A549 (cell line): Measurements from ENCODE around the gene CCDC57. TPM values are rescaled to one million over a fixed set of nuclear protein-coding genes. Genes with fewer than 3 reads are reported as not detected.
A peak's percentile ranks its signal among the peaks of the same experiment; 100 is the strongest.

ENCODE experiments used
- ATAC-seq, 2 experiments: fragments of 200-7000 bp in 1 of 2; fragments of >200 bp in 1 of 2; cut with Nextera tagmentation in 1 of 2; cut with Tn5 transposase in 1 of 2; 3 replicates each; pipeline versions ENCODE4 v1.8.0 to v1.9.1; 2018 to 2020; ENCODE audit warnings: mild to moderate bottlenecking in 1 of 2, moderate library complexity in 1 of 2
- CTCF ChIA-PET: fragments of 300-600 bp; sonication (Branson Sonifier 250); formaldehyde crosslinking; extraction: SDS; loops from one replicate; lab custom pipeline; 2021; ENCODE audit warnings: antibody characterized with exemption, inconsistent platforms; lab: Yijun Ruan, JAX
- POLR2A ChIA-PET: fragments of 350-600 bp; formaldehyde crosslinking; extraction: SDS; loops from one replicate; lab custom pipeline; 2021; ENCODE audit warnings: antibody characterized with exemption, inconsistent platforms; lab: Yijun Ruan, JAX
- DNase-seq, 2 experiments: peaks; one replicate each; pipeline versions ENCODE4 v3.0.0 to v3.0.0-alpha.2; 2011 to 2016; ENCODE audit warnings: low read depth in 1 of 2, low spot score in 1 of 2
- FAIRE-seq: peaks from 2 replicates; lab custom pipeline; 2011; peaks lifted over from hg19 to GRCh38; lab: Jason Lieb, UNC
- H3K27ac ChIP-seq, 2 experiments: fragments of >200 bp; sonication (Bioruptor Twin); formaldehyde crosslinking; 3 replicates each; pipeline ENCODE4 v1.5.1; 2016 to 2017
- H3K4me1 ChIP-seq: fragments of >200 bp; sonication (Bioruptor Twin); formaldehyde crosslinking; 3 replicates; pipeline ENCODE4 v1.6.1; 2016
- H3K4me2 ChIP-seq: fragments of >200 bp; sonication (Bioruptor Twin); formaldehyde crosslinking; 3 replicates; pipeline ENCODE4 v1.6.1; 2016
- H3K4me3 ChIP-seq: fragments of >200 bp; sonication (Bioruptor Twin); formaldehyde crosslinking; 3 replicates; pipeline ENCODE4 v1.5.1; 2016
- H3K9me3 ChIP-seq: fragments of >200 bp; sonication (Bioruptor Twin); formaldehyde crosslinking; 3 replicates; pipeline ENCODE4 v1.6.1; 2016
- ATOH8 ChIP-seq: fragments of 250-450 bp; sonication (Bioruptor Pico); IDR thresholded peaks from 2 replicates; pipeline ENCODE4 v1.5.0; 2020; ENCODE audit warnings: low read depth, mild to moderate bottlenecking, moderate library complexity
- BCL3 ChIP-seq: fragments of >200 bp; sonication (Bioruptor Twin); formaldehyde crosslinking; IDR thresholded peaks from 3 replicates; pipeline ENCODE4 v1.6.1; 2016
- CBX8 ChIP-seq: fragments of 200-600 bp; sonication (generic); IDR thresholded peaks from 2 replicates; pipeline ENCODE4 v1.6.1; 2016
- CEBPB ChIP-seq, 2 experiments: fragments of >200 bp in 1 of 2; sonication (Bioruptor Twin) in 1 of 2; formaldehyde crosslinking in 1 of 2; IDR thresholded peaks; 2 replicates each; pipeline ENCODE4 v1.6.1; 2012 to 2016
- FOXS1 ChIP-seq: fragments of 250-450 bp; sonication (Bioruptor Pico); IDR thresholded peaks from 2 replicates; pipeline ENCODE4 v1.5.0; 2020; ENCODE audit warnings: mild to moderate bottlenecking, moderate library complexity
- GATA3 ChIP-seq: IDR thresholded peaks from 2 replicates; pipeline ENCODE4 v1.6.1; 2012; ENCODE audit warnings: borderline replicate concordance
- HES2 ChIP-seq: fragments of >200 bp; sonication (Bioruptor Twin); formaldehyde crosslinking; IDR thresholded peaks from 2 replicates; pipeline ENCODE4 v1.6.1; 2016
- HOXA7 ChIP-seq: fragments of 250-450 bp; sonication (Bioruptor Pico); IDR thresholded peaks from 2 replicates; pipeline ENCODE4 v1.5.0; 2020; ENCODE audit warnings: mild to moderate bottlenecking, moderate library complexity
- HOXB5 ChIP-seq: fragments of 250-450 bp; sonication (Bioruptor Pico); IDR thresholded peaks from 2 replicates; pipeline ENCODE4 v1.5.0; 2020; ENCODE audit warnings: mild to moderate bottlenecking, moderate library complexity
- KDM1A ChIP-seq: fragments of 200-600 bp; sonication (generic); IDR thresholded peaks from 2 replicates; pipeline ENCODE4 v1.6.1; 2016; ENCODE audit warnings: low read depth, mild to moderate bottlenecking
- MAFK ChIP-seq: fragments of 450-650 bp; IDR thresholded peaks from 2 replicates; pipeline ENCODE4 v1.6.1; 2014; ENCODE audit not compliant: partially characterized antibody
- MAZ ChIP-seq: fragments of 150-350 bp; IDR thresholded peaks from 2 replicates; pipeline ENCODE4 v1.6.1; 2014; ENCODE audit warnings: antibody characterized with exemption, low read depth, low read length, borderline replicate concordance
- MYC ChIP-seq: IDR thresholded peaks from 2 replicates; pipeline ENCODE4 v1.6.1; 2012; ENCODE audit warnings: mild to moderate bottlenecking, inconsistent platforms, low read length, improper control_type of control experiment, borderline replicate concordance
- NFE2L2 ChIP-seq: fragments of 150-350 bp; conservative IDR thresholded peaks from 2 replicates; pipeline ENCODE4 v1.6.1; 2014; ENCODE audit warnings: low read length
- PBX3 ChIP-seq: IDR thresholded peaks from 2 replicates; pipeline ENCODE4 v1.6.1; 2012
- PHF8 ChIP-seq: fragments of 200-600 bp; sonication (generic); IDR thresholded peaks from 2 replicates; pipeline ENCODE4 v1.6.1; 2016; ENCODE audit warnings: low read depth, mild to moderate bottlenecking, antibody characterized with exemption, moderate library complexity, borderline replicate concordance
- POLR2AphosphoS2 ChIP-seq: conservative IDR thresholded peaks from 2 replicates; pipeline ENCODE4 v1.6.1; 2012; ENCODE audit warnings: low read length, improper control_type of control experiment, inconsistent platforms
- RAD21 ChIP-seq, 2 experiments: fragments of >200 bp in 1 of 2; sonication (Bioruptor Twin) in 1 of 2; formaldehyde crosslinking in 1 of 2; IDR thresholded peaks in 1 of 2; conservative IDR thresholded peaks in 1 of 2; 2 replicates in 1 of 2; 3 replicates in 1 of 2; pipeline ENCODE4 v1.6.1; 2012 to 2018; ENCODE audit warnings: inconsistent platforms in 1 of 2
- RARB ChIP-seq: fragments of 250-450 bp; sonication (Bioruptor Pico); IDR thresholded peaks from 2 replicates; pipeline ENCODE4 v1.8.0; 2021; ENCODE audit warnings: mild to moderate bottlenecking, moderate library complexity
- REST ChIP-seq: fragments of 200-600 bp; sonication (generic); IDR thresholded peaks from 2 replicates; pipeline ENCODE4 v1.6.1; 2016; ENCODE audit warnings: antibody characterized with exemption, mild to moderate bottlenecking, moderate library complexity
- SREBF2 ChIP-seq: fragments of 450-650 bp; IDR thresholded peaks from 2 replicates; pipeline ENCODE4 v1.6.1; 2014; ENCODE audit warnings: mild to moderate bottlenecking, moderate library complexity
- ZFP36 ChIP-seq: fragments of 450-650 bp; IDR thresholded peaks from 2 replicates; pipeline ENCODE4 v1.6.1; 2014; ENCODE audit warnings: borderline replicate concordance; ENCODE audit not compliant: partially characterized antibody
- ZNF302 ChIP-seq: fragments of 250-450 bp; sonication (Bioruptor Pico); IDR thresholded peaks from 2 replicates; pipeline ENCODE4 v1.9.0; 2021; ENCODE audit warnings: inconsistent platforms, mild to moderate bottlenecking, moderate library complexity
- WGBS: methylation state at CpG from one replicate; pipeline ENCODE4 v1.1.6; 2017; ENCODE audit errors: missing lambda C conversion rate; 5-methylcytosine and 5-hydroxymethylcytosine counted together
- polyA plus RNA-seq, 4 experiments: library from polyadenylated mRNA; depleted of rRNA in 3 of 4; stranded (reverse); fragments of >200 nt; fragmentation: RNase III in 1 of 4; extraction: RNeasy Plus Mini Kit Qiagen cat#74134 plus additional on column Dnase treatment in 1 of 4; gene quantifications; 2 replicates in 3 of 4; 3 replicates in 1 of 4; pipeline ENCODE4 v1.2.3, GENCODE V29; 2011 to 2017

CCDC57 gene
- polyA plus RNA-seq, 2 of the 4 experiments (the other 2 are of a cell fraction): 18.2 to 18.5 TPM

- H3K4me2 ChIP-seq: no peak overlapping the region
- CTCF ChIA-PET: interaction anchor here (0.6 to 21.7 kb wide), 5 partner anchors 25 to 103 kb away, joined by 3 to 191 read pairs (median 13); partner anchors contain the start of genes DCXR, NOTUM and RAC3
- TF ChIP-seq PHF8: no peak
- no peak for TF ChIP-seq ZNF302
- TF ChIP-seq POLR2AphosphoS2: no peak
- TF ChIP-seq ZFP36: no peak
- no peak for TF ChIP-seq BCL3
- TF ChIP-seq HES2: no peak
- no peak for TF ChIP-seq HOXA7 (CRISPR knock-in tag)
- TF ChIP-seq MYC: no peak
- no peak for TF ChIP-seq SREBF2
- no peak for TF ChIP-seq FOXS1 (CRISPR knock-in tag)
- TF ChIP-seq, all 56 proteins: peak for 0
- Histone ChIP-seq H3K9me3 (no peaks in the 10 kb centered on the region), H3K27ac (no peak overlapping the region), H3K4me1 (peaks cover 19% of the 10 kb centered on the region), H3K4me3 (no peak overlapping the region)
- no peak for FAIRE-seq
- no peak for ATAC-seq
- 94% methylated on average over 9 of the region's 9 CpGs for WGBS
- DNase-seq: no peak
- POLR2A ChIA-PET: interaction anchor here (1.0 kb wide), 1 partner anchor 36 kb away, joined by 4 read pairs; no protein-coding TSS in a partner anchor
These were observed 149.7 kb downstream of the CCDC57 start for GRCh38 chr17:82062984-82063368.

- no peak overlapping the region for H3K27ac ChIP-seq
- ChIA-PET POLR2A (interaction anchor here (1.0 kb wide), 1 partner anchor 36 kb away, joined by 4 read pairs; no protein-coding TSS in a partner anchor), CTCF (interaction anchor here (0.6 to 21.7 kb wide), 7 partner anchors 10 to 102 kb away, joined by 3 to 191 read pairs (median 3); partner anchors contain the start of genes DCXR, GPS1, NOTUM and RAC3)
These were observed 150.3 kb downstream of the CCDC57 start for GRCh38 chr17:82062076-82062983.

More at GRCh38 chr17:82062076-82062983, 150.3 kb downstream of the CCDC57 start:
- ATAC-seq (peak; percentile 27 to 33; a peak in 4 of 6 replicates), FAIRE-seq (no peak), DNase-seq (no peak)
- Histone ChIP-seq H3K4me3 (no peak overlapping the region), H3K4me1 (peaks cover 19% of the 10 kb centered on the region), H3K4me2 (no peak overlapping the region), H3K9me3 (no peaks in the 10 kb centered on the region)
- WGBS: 89% methylated on average over 20 of the region's 24 CpGs
- TF ChIP-seq CEBPB (IDR thresholded peaks at IDR 0.05) (no peak), REST (no peak), KDM1A (no peak), RAD21 (conservative IDR thresholded peaks at IDR 0.05 in 1 of 2, IDR thresholded peaks at IDR 0.05 in 1 of 2) (no peak), HOXB5 (CRISPR knock-in tag) (no peak), ATOH8 (CRISPR knock-in tag) (no peak), PBX3 (no peak), CBX8 (no peak), POLR2AphosphoS2 (no peak), MAZ (no peak), SREBF2 (no peak), GATA3 (no peak), MAFK (no peak), RARB (no peak), NFE2L2 (no peak)
